ENCODE data around the gene GLTPD2. TPM values are rescaled to one million over a fixed set of nuclear protein-coding genes. Genes with fewer than 3 reads are reported as not detected.

Gene GLTPD2
- total RNA-seq, 1 donor from 2014 or later = not detected

- Mint-ChIP-seq H3K27me3 (ENCODE audit: low read depth) (peaks cover 15% of the 10 kb centered on the region), H3K4me1 (no peaks in the 10 kb centered on the region), H3K9me3 (no peaks in the 10 kb centered on the region), H3K36me3 (ENCODE audit: low read depth) (no peaks in the 10 kb centered on the region), H3K4me3 (no peak overlapping the region), H3K27ac (ENCODE audit: unreplicated experiment) (no peak overlapping the region)
- no peak for DNase-seq (ENCODE audit: low read depth, low spot score)
- TF ChIP-seq CTCF (conservative IDR thresholded peaks at IDR 0.05) = no peak
Measured at GRCh38 chr17:4764595-4764994, 24.2 kb upstream of the GLTPD2 start.

GRCh38 chr17:4766201-4766600, 22.6 kb upstream of the GLTPD2 start:
- Mint-ChIP-seq H3K4me1 (no peaks in the 10 kb centered on the region), H3K27ac (ENCODE audit: unreplicated experiment) (no peak overlapping the region), H3K36me3 (ENCODE audit: low read depth) (no peaks in the 10 kb centered on the region), H3K9me3 (no peaks in the 10 kb centered on the region), H3K4me3 (no peak overlapping the region), H3K27me3 (ENCODE audit: low read depth) (peaks cover 8% of the 10 kb centered on the region)
- no peak for DNase-seq (ENCODE audit: low read depth, low spot score)
- TF ChIP-seq CTCF (conservative IDR thresholded peaks at IDR 0.05) = no peak

- no peak for TF ChIP-seq CTCF (conservative IDR thresholded peaks at IDR 0.05)
- peaks cover 11% of the 10 kb centered on the region for H3K27me3 Mint-ChIP-seq (ENCODE audit: low read depth)
Measured at GRCh38 chr17:4766723-4767122, 22.0 kb upstream of the GLTPD2 start.

DNA sequence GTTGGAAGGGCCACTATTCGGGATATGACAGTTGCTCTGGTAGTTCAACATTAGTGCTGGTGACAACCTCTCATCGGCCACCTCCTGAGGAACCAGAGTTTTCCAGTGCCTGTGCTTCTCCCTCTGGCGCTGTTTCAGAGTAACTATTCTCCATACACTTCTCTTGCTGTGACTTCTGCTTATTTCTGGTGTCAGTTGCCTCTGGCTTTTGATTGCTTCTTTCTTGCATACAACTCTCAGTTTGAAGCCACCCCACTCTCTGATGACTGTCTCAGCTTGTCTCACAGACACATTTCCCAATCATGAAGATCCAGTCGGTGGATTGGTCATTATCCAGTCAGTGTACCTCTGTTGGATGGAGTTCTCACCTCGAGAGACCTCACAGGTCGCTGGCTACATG, 20.5 kb upstream of the GLTPD2 start:
- H3K4me1 Mint-ChIP-seq = no peaks in the 10 kb centered on the region
- H3K27me3 Mint-ChIP-seq (ENCODE audit: low read depth) = peaks cover 18% of the 10 kb centered on the region
- DNase-seq (ENCODE audit: low read depth, low spot score) = no peak
- no peak overlapping the region for H3K4me3 Mint-ChIP-seq
- H3K9me3 Mint-ChIP-seq = no peaks in the 10 kb centered on the region
- TF ChIP-seq CTCF (conservative IDR thresholded peaks at IDR 0.05) = no peak
- H3K27ac Mint-ChIP-seq (ENCODE audit: unreplicated experiment) = no peak overlapping the region
- no peaks in the 10 kb centered on the region for H3K36me3 Mint-ChIP-seq (ENCODE audit: low read depth)

More at GRCh38 chr17:4766723-4767122, 22.0 kb upstream of the GLTPD2 start:
- DNase-seq (ENCODE audit: low read depth, low spot score) = no peak
- Mint-ChIP-seq H3K36me3 (ENCODE audit: low read depth) (no peaks in the 10 kb centered on the region), H3K4me1 (no peaks in the 10 kb centered on the region), H3K4me3 (no peak overlapping the region), H3K9me3 (no peaks in the 10 kb centered on the region), H3K27ac (ENCODE audit: unreplicated experiment) (no peak overlapping the region)

- Mint-ChIP-seq H3K4me1 (no peaks in the 10 kb centered on the region), H3K27ac (ENCODE audit: unreplicated experiment) (no peak overlapping the region), H3K27me3 (ENCODE audit: low read depth) (peaks cover 19% of the 10 kb centered on the region), H3K36me3 (ENCODE audit: low read depth) (no peaks in the 10 kb centered on the region), H3K4me3 (no peak overlapping the region), H3K9me3 (no peaks in the 10 kb centered on the region)
- no peak for TF ChIP-seq CTCF (conservative IDR thresholded peaks at IDR 0.05)
- DNase-seq (ENCODE audit: low read depth, low spot score) = no peak
Measured at GRCh38 chr17:4769628-4770027, 19.1 kb upstream of the GLTPD2 start.
